T-cell (primary cell): Measurements from ENCODE around the gene DCBLD2. TPM values are rescaled to one million over a fixed set of nuclear protein-coding genes. Genes with fewer than 3 reads are reported as not detected.

ENCODE experiments used
- ATAC-seq, 4 experiments: fragments of 200-7000 bp in 3 of 4; fragments of 150-1000 bp in 1 of 4; cut with Tn5 transposase; replicated peaks in 1 of 4; 1 replicate in 3 of 4; 2 replicates in 1 of 4; pipeline ENCODE4 v1.10.0; 2021; ENCODE audit warnings: moderate library complexity in 3 of 4, mild to moderate bottlenecking in 2 of 4, moderate number of reproducible peaks in 1 of 4
- CTCF ChIA-PET, 2 donors: fragments of 300-600 bp; sonication (Branson Sonifier 250); formaldehyde crosslinking; loops; one replicate each; lab custom pipeline; 2022; ENCODE audit warnings: antibody characterized with exemption in 2 of 2; lab: Charles Lee
- POLR2A ChIA-PET, 2 donors: fragments of 300-600 bp; sonication (Branson Sonifier 250); formaldehyde crosslinking; loops; one replicate each; lab custom pipeline; 2022; ENCODE audit warnings: antibody characterized with exemption in 2 of 2; lab: Charles Lee
- DNase-seq, 35 experiments: peaks; one replicate each; pipeline versions ENCODE4 v3.0.0 to v3.0.0-alpha.2; 2013 to 2023
- H3K27ac ChIP-seq: one replicate; pipeline ENCODE4 v1.5.1; 2013; ENCODE audit warnings: low read length
- H3K27me3 ChIP-seq, 2 experiments: replicated peaks in 1 of 2; 1 replicate in 1 of 2; 2 replicates in 1 of 2; pipeline versions ENCODE4 v1.6.1 to v1.7.0; 2013; ENCODE audit warnings: low read length in 1 of 2, mixed read lengths in 1 of 2; ENCODE audit not compliant: control insufficient read depth in 2 of 2, insufficient read depth in 2 of 2; ENCODE audit errors: extremely low read depth in 1 of 2
- H3K36me3 ChIP-seq, 2 donors: 1 replicate in 1 of 2; 2 replicates in 1 of 2; pipeline versions ENCODE4 v1.6.1 to v1.7.0; 2013; ENCODE audit warnings: low read length in 1 of 2; ENCODE audit not compliant: control insufficient read depth in 2 of 2, insufficient read depth in 1 of 2; ENCODE audit errors: extremely low read depth in 1 of 2
- H3K4me1 ChIP-seq, 2 experiments: 1 replicate in 1 of 2; 2 replicates in 1 of 2; pipeline versions ENCODE4 v1.6.1 to v1.7.0; 2013; ENCODE audit warnings: low read length in 2 of 2, mixed read lengths in 1 of 2; ENCODE audit not compliant: insufficient read depth in 2 of 2, control insufficient read depth in 1 of 2; ENCODE audit errors: extremely low read depth in 1 of 2
- H3K4me3 ChIP-seq, 2 donors: 1 replicate in 1 of 2; 2 replicates in 1 of 2; pipeline versions ENCODE4 v1.5.1 to v1.7.0; 2013; ENCODE audit warnings: mild to moderate bottlenecking in 2 of 2, low read length in 1 of 2, moderate library complexity in 1 of 2; ENCODE audit not compliant: control insufficient read depth in 1 of 2; ENCODE audit errors: extremely low read depth in 1 of 2
- H3K9me3 ChIP-seq: 2 replicates; pipeline ENCODE4 v1.7.0; 2013
- H3K27ac Mint-ChIP-seq, 2 donors: one replicate each; pipeline ENCODE4 v1.8.0; 2020 to 2021; ENCODE audit warnings: mild to moderate bottlenecking in 2 of 2, mixed read lengths in 2 of 2
- H3K27me3 Mint-ChIP-seq, 2 donors: one replicate each; pipeline ENCODE4 v1.8.0; 2021 to 2022; ENCODE audit warnings: mixed read lengths in 2 of 2
- H3K36me3 Mint-ChIP-seq: one replicate; pipeline ENCODE4 v1.8.0; 2021; ENCODE audit warnings: mixed read lengths
- H3K4me1 Mint-ChIP-seq, 3 donors: one replicate each; pipeline ENCODE4 v1.8.0; 2020 to 2022; ENCODE audit warnings: mixed read lengths in 3 of 3, mild to moderate bottlenecking in 1 of 3
- H3K4me3 Mint-ChIP-seq, 3 donors: one replicate each; pipeline ENCODE4 v1.8.0; 2020 to 2022; ENCODE audit warnings: mild to moderate bottlenecking in 3 of 3, mixed read lengths in 3 of 3, moderate library complexity in 3 of 3
- H3K9me3 Mint-ChIP-seq, 3 donors: one replicate each; pipeline ENCODE4 v1.8.0; 2020 to 2022; ENCODE audit warnings: mixed read lengths in 3 of 3
- WGBS: methylation state at CpG from one replicate; pipeline ENCODE4 v1.1.5; 2013; ENCODE audit warnings: missing lambda C conversion rate; ENCODE audit not compliant: insufficient coverage; 5-methylcytosine and 5-hydroxymethylcytosine counted together
- total RNA-seq, 35 experiments: library from RNA in 6 of 35; stranded (reverse) in 6 of 35; fragments of 120-200 nt in 1 of 35; gene quantifications; one replicate each; pipeline versions ENCODE4 v1.2.1 to v1.2.4 and lab custom pipeline; 2013 to 2026

DCBLD2 gene
- total RNA-seq, 5 donors from 2014 or later (not counting 1 experiment from before 2014, with no cell fraction given), result 2.3 to 3.0 (median 2.8) TPM

GRCh38 chr3:98918586-98918985 is 17.1 kb upstream of the DCBLD2 start:
- H3K4me1 ChIP-seq, result no peaks in the 10 kb centered on the region
- Mint-ChIP-seq H3K36me3 (no peaks in the 10 kb centered on the region), H3K27me3 (peaks cover 6 to 34% of the 10 kb centered on the region in 2 donors), H3K27ac (no peak overlapping the region), H3K4me1 (no peaks in the 10 kb centered on the region), H3K4me3 (no peak overlapping the region), H3K9me3 (no peaks in the 10 kb centered on the region)
- ATAC-seq, result no peak
- H3K4me3 ChIP-seq, result no peak overlapping the region
- CTCF ChIA-PET, result no interaction called here
- POLR2A ChIA-PET, result no interaction called here
- no peak overlapping the region for H3K27ac ChIP-seq
- H3K9me3 ChIP-seq, result no peaks in the 10 kb centered on the region
- H3K27me3 ChIP-seq, result no peaks in the 10 kb centered on the region
- no peaks in the 10 kb centered on the region for H3K36me3 ChIP-seq
- no peak for DNase-seq

- H3K4me1 Mint-ChIP-seq, result no peaks in the 10 kb centered on the region
- no peaks in the 10 kb centered on the region for H3K9me3 Mint-ChIP-seq
- no peak overlapping the region for H3K27ac ChIP-seq
- H3K4me3 ChIP-seq, result no peak overlapping the region
- no peaks in the 10 kb centered on the region for H3K4me1 ChIP-seq
- H3K27me3 ChIP-seq, result no peaks in the 10 kb centered on the region
- no peak overlapping the region for H3K4me3 Mint-ChIP-seq
- no peaks in the 10 kb centered on the region for H3K9me3 ChIP-seq
- H3K36me3 ChIP-seq, result no peaks in the 10 kb centered on the region
- ATAC-seq, result no peak
- H3K36me3 Mint-ChIP-seq, result no peaks in the 10 kb centered on the region
- H3K27me3 Mint-ChIP-seq, result peaks cover 6 to 29% of the 10 kb centered on the region in 2 donors
- no peak overlapping the region for H3K27ac Mint-ChIP-seq
- no CpG with 5 or more reads among the region's 1 CpG for WGBS
- CTCF ChIA-PET, result no interaction called here
- POLR2A ChIA-PET, result no interaction called here
- no peak for DNase-seq
Measured at GRCh38 chr3:98917608-98918007, 16.1 kb upstream of the DCBLD2 start.

GRCh38 chr3:98914210-98915080 is 12.9 kb upstream of the DCBLD2 start:
- ATAC-seq, result no peak
- no peak overlapping the region for H3K27ac ChIP-seq
- H3K4me1 Mint-ChIP-seq, result no peaks in the 10 kb centered on the region
- H3K36me3 Mint-ChIP-seq, result no peaks in the 10 kb centered on the region
- no peak overlapping the region for H3K4me3 Mint-ChIP-seq
- no peaks in the 10 kb centered on the region for H3K4me1 ChIP-seq
- 91% methylated on average over 8 of the region's 10 CpGs for WGBS
- POLR2A ChIA-PET, result no interaction called here
- H3K27me3 Mint-ChIP-seq, result peaks cover 14 to 22% of the 10 kb centered on the region in 2 donors
- no peak overlapping the region for H3K4me3 ChIP-seq
- peaks cover 2 to 9% (median 6%) of the 10 kb centered on the region in 3 donors for H3K9me3 Mint-ChIP-seq
- CTCF ChIA-PET, result no interaction called here
- H3K27ac Mint-ChIP-seq, result no peak overlapping the region
- no peaks in the 10 kb centered on the region for H3K36me3 ChIP-seq
- H3K9me3 ChIP-seq, result no peaks in the 10 kb centered on the region
- no peak for DNase-seq
- H3K27me3 ChIP-seq, result no peaks in the 10 kb centered on the region

- no peaks in the 10 kb centered on the region for H3K36me3 ChIP-seq
- ChIA-PET POLR2A (no interaction called here), CTCF (interaction anchor here in 1 of 2 donors (0.6 kb wide), 1 partner anchor 11 kb away, joined by 3 read pairs; the partner anchor contains the start of gene DCBLD2)
- ATAC-seq, result no peak
- Mint-ChIP-seq H3K9me3 (peaks cover 4 to 13% (median 6%) of the 10 kb centered on the region in 3 donors), H3K27me3 (peaks cover 17 to 28% of the 10 kb centered on the region in 2 donors), H3K4me1 (no peaks in the 10 kb centered on the region), H3K36me3 (no peaks in the 10 kb centered on the region), H3K27ac (no peak overlapping the region), H3K4me3 (no peak overlapping the region)
- WGBS, result no CpG with 5 or more reads among the region's 1 CpG
- H3K4me1 ChIP-seq, result no peaks in the 10 kb centered on the region
- H3K27ac ChIP-seq, result no peak overlapping the region
- no peaks in the 10 kb centered on the region for H3K27me3 ChIP-seq
- no peaks in the 10 kb centered on the region for H3K9me3 ChIP-seq
- DNase-seq, result no peak
- no peak overlapping the region for H3K4me3 ChIP-seq
Measured at GRCh38 chr3:98912448-98912847, 11.0 kb upstream of the DCBLD2 start.

GRCh38 chr3:98906230-98906629 is 4.7 kb upstream of the DCBLD2 start:
- Mint-ChIP-seq H3K9me3 (peaks cover 4 to 13% (median 5%) of the 10 kb centered on the region in 3 donors), H3K4me1 (peaks cover 8 to 10% (median 9%) of the 10 kb centered on the region in 3 donors), H3K27me3 (peaks cover 17 to 34% of the 10 kb centered on the region in 2 donors), H3K27ac (no peak overlapping the region), H3K4me3 (no peak overlapping the region), H3K36me3 (no peaks in the 10 kb centered on the region)
- H3K27me3 ChIP-seq, result peaks cover 0 to 5% of the 10 kb centered on the region in 2 experiments
- H3K9me3 ChIP-seq, result no peaks in the 10 kb centered on the region
- H3K4me1 ChIP-seq, result peaks cover 5 to 8% of the 10 kb centered on the region in 2 experiments
- H3K36me3 ChIP-seq, result no peaks in the 10 kb centered on the region
- DNase-seq (no peak), ATAC-seq (no peak)
- ChIA-PET POLR2A (no interaction called here), CTCF (interaction anchor here in 1 of 2 donors (0.6 kb wide), 1 partner anchor 962 kb away, joined by 3 read pairs; no protein-coding TSS in a partner anchor)
- no peak overlapping the region for H3K4me3 ChIP-seq
- WGBS, result no CpG with 5 or more reads among the region's 1 CpG
- H3K27ac ChIP-seq, result no peak overlapping the region

GRCh38 chr3:98903705-98904481 is 2.4 kb upstream of the DCBLD2 start:
- peaks cover 9 to 16% of the 10 kb centered on the region in 2 experiments for H3K4me1 ChIP-seq
- H3K27me3 ChIP-seq, result peaks cover 0 to 10% of the 10 kb centered on the region in 2 experiments
- peaks cover 10 to 19% (median 18%) of the 10 kb centered on the region in 3 donors for H3K4me1 Mint-ChIP-seq
- H3K27me3 Mint-ChIP-seq, result peaks cover 10 to 20% of the 10 kb centered on the region in 2 donors
- DNase-seq (no peak), ATAC-seq (no peak)
- H3K27ac Mint-ChIP-seq, result no peak overlapping the region
- no peaks in the 10 kb centered on the region for H3K36me3 Mint-ChIP-seq
- H3K4me3 Mint-ChIP-seq, result no peak overlapping the region
- H3K9me3 Mint-ChIP-seq, result no peaks in the 10 kb centered on the region
- POLR2A ChIA-PET, result no interaction called here
- 95% methylated on average over 10 of the region's 11 CpGs for WGBS
- no peaks in the 10 kb centered on the region for H3K9me3 ChIP-seq
- H3K4me3 ChIP-seq, result no peak overlapping the region
- CTCF ChIA-PET, result no interaction called here
- no peaks in the 10 kb centered on the region for H3K36me3 ChIP-seq
- H3K27ac ChIP-seq, result no peak overlapping the region
